Esophagus muscularis mucosa (tissue), 4 donors: ENCODE measurements around the gene TOMM20L.

ENCODE experiments used
- EP300 ChIP-seq: sonication (generic); formaldehyde crosslinking; IDR thresholded peaks from one replicate; pipeline ENCODE4 v1.6.1; 2017; ENCODE audit warnings: antibody characterized with exemption
- POLR2A ChIP-seq: fragments of 450-650 bp; IDR thresholded peaks from one replicate; pipeline ENCODE4 v1.6.1; 2017; ENCODE audit warnings: antibody characterized with exemption, moderate library complexity, mild to moderate bottlenecking, low read depth
- POLR2AphosphoS5 ChIP-seq, 2 donors: sonication (generic); formaldehyde crosslinking; IDR thresholded peaks; one replicate each; pipeline ENCODE4 v1.6.1; 2017; ENCODE audit warnings: antibody characterized with exemption in 2 of 2
- TF ChIP-seq, protein P1 (sequence below), 3 experiments: fragments of 200-600 bp in 2 of 3; fragments of 450-650 bp in 1 of 3; sonication (generic) in 2 of 3; IDR thresholded peaks; one replicate each; pipeline ENCODE4 v1.5.1; 2017 to 2019; ENCODE audit warnings: antibody characterized with exemption in 3 of 3, mild to moderate bottlenecking in 2 of 3, moderate library complexity in 1 of 3

GRCh38 chr14:58390830-58391229 lies 4.9 kb upstream of the TOMM20L start:
- TF ChIP-seq, protein P1, sequence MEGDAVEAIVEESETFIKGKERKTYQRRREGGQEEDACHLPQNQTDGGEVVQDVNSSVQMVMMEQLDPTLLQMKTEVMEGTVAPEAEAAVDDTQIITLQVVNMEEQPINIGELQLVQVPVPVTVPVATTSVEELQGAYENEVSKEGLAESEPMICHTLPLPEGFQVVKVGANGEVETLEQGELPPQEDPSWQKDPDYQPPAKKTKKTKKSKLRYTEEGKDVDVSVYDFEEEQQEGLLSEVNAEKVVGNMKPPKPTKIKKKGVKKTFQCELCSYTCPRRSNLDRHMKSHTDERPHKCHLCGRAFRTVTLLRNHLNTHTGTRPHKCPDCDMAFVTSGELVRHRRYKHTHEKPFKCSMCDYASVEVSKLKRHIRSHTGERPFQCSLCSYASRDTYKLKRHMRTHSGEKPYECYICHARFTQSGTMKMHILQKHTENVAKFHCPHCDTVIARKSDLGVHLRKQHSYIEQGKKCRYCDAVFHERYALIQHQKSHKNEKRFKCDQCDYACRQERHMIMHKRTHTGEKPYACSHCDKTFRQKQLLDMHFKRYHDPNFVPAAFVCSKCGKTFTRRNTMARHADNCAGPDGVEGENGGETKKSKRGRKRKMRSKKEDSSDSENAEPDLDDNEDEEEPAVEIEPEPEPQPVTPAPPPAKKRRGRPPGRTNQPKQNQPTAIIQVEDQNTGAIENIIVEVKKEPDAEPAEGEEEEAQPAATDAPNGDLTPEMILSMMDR (IDR thresholded peaks at IDR 0.05), result no peak
- no peak for TF ChIP-seq POLR2A
- TF ChIP-seq POLR2AphosphoS5 (IDR thresholded peaks at IDR 0.05), result no peak
- no peak for TF ChIP-seq EP300
